Left renal cortex interstitium (tissue), 4 donors: Measurements from ENCODE around the gene NXPH3. TPM values are rescaled to one million over a fixed set of nuclear protein-coding genes. Genes with fewer than 3 reads are reported as not detected.

ENCODE experiments used
- DNase-seq, 4 donors: peaks; one replicate each; pipeline ENCODE4 v3.0.0-alpha.2; 2013; ENCODE audit warnings: low read depth in 4 of 4, low spot score in 2 of 4, missing footprints in 1 of 4
- polyA plus RNA-seq, 4 donors: library from polyadenylated mRNA; unstranded; fragments of 120-200 nt; gene quantifications; one replicate each; pipeline ENCODE4 v1.2.1, GENCODE V29; 2013; ENCODE audit not compliant: insufficient read length in 4 of 4

The NXPH3 gene
- polyA plus RNA-seq, 4 donors: 0.87 to 1.7 (median 1.4) TPM

GRCh38 chr17:49588726-49589576, 13.3 kb downstream of the NXPH3 start:
- no peak for DNase-seq

DNA sequence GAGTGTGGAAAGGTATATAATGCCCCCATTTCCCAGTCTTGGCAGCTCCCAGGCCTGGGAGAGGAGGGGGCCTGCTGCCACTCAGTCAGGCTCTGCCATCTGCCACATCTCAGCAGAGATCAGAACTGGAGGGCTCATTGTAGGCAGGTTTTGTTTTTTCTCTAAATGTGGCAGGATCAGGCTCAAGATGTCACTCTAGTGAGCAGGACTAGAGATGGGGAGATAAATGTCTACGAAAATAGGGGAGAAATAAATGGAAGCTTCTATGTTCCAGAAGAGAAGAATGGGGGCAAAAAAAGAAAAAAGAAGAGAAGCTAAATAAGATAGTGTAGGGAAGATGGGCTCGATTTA, 13.9 kb downstream of the NXPH3 start:
- no peak for DNase-seq

- no peak for DNase-seq
Observed at GRCh38 chr17:49590874-49591273, 15.2 kb downstream of the NXPH3 start.

DNA sequence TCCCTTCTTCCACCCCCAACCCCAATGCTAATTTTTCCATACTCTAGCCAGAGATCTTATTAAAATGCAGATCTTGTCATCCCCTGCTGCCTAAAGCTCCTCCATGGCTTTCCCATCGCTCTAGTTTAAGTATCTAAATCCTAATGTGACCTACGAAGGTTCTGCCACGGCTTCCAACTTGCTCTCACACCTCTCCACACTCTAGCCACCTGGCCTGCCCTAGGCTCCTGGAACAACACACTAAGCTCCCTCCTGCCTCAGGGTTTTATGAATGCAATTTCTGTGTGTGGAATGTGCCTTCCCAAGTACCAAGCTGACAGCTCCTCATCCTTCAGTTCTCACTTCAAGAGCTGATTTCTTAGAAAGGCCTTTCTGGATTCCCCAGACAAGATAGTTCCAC, 16.6 kb downstream of the NXPH3 start:
- no peak for DNase-seq

DNA sequence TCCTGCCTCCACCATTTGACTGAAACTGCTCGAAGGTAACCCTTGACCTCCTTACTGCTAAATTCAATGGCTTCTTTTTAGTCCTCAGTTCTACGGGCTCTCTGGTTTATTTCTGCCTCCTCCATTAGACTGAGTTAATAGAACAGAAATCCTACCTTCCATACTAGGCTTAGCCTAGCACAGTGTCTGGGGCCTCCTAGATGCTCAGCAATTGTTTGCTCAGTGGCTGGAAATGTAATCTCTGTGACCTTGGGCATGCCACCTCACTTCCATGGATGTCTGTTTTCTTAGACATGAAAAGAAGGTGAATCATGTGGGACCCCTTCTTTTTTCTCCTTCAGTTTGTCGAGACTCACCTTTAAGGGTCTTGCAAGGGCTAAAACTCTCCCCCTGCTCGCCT, 19.7 kb downstream of the NXPH3 start:
- no peak for DNase-seq

GRCh38 chr17:49595980-49596379, 20.3 kb downstream of the NXPH3 start:
- no peak for DNase-seq

GRCh38 chr17:49596613-49597244, 21.1 kb downstream of the NXPH3 start:
- DNase-seq: no peak

GRCh38 chr17:49597436-49597835, 21.8 kb downstream of the NXPH3 start:
- DNase-seq: no peak

DNA sequence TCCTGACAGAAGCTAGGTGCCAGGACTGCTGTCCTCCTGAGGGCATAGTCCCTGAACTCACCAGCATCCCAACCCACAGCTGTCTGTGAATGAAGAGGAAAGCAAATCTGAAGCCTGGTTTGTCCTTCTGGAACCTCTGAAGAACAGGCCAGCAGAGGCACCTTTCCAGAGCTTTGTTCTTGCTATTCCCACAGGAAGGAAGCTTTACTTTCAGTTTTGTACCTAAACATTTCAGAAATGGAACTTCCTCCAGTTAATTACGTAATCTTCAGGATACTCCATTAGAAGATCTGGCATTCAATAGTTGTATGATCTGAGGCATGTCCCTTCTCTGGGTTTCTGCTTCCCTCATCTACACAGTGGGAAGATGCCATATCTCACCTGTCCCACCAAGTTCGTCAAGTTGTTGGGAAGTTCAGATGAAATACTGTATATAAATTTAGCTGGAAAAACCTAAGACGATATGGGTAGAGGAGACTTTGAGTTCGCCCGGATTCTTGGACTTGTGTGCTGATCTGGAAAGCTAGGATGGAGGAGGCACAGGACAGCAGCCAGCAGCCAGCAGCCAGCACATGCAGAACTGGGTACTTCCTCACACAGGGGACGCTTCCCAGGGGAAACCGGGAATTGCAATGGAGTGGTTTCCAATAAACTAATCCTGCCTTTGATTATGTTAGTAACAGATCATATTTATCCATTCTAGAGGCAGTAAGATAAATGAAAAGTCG, 22.4 kb downstream of the NXPH3 start:
- DNase-seq: no peak

- DNase-seq: no peak
Observed at GRCh38 chr17:49598918-49599317, 23.2 kb downstream of the NXPH3 start.

GRCh38 chr17:49600949-49601348, 25.3 kb downstream of the NXPH3 start:
- DNase-seq: no peak

DNA sequence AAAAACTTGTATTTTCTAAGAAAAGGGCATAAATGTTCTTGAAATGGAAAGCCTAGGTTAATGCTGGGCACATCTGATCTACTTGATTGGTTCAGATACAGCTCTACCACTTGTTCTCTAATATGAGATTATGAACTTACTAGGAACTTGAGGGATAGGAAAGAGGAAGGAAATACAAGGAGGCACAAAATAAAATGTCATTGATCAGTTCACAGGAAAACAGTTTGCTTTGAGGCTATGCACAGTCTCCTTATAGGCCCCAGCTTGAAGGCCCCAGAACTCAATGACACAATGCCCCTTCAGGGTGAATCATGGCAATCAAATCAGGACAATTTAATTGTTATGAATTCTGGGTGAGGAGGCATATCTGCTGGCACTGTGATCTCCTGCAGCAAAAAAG, 27.1 kb downstream of the NXPH3 start:
- no peak for DNase-seq

GRCh38 chr17:49603238-49603637, 27.6 kb downstream of the NXPH3 start:
- no peak for DNase-seq

- DNase-seq: no peak
Observed at GRCh38 chr17:49603720-49604119, 28.0 kb downstream of the NXPH3 start.

DNA sequence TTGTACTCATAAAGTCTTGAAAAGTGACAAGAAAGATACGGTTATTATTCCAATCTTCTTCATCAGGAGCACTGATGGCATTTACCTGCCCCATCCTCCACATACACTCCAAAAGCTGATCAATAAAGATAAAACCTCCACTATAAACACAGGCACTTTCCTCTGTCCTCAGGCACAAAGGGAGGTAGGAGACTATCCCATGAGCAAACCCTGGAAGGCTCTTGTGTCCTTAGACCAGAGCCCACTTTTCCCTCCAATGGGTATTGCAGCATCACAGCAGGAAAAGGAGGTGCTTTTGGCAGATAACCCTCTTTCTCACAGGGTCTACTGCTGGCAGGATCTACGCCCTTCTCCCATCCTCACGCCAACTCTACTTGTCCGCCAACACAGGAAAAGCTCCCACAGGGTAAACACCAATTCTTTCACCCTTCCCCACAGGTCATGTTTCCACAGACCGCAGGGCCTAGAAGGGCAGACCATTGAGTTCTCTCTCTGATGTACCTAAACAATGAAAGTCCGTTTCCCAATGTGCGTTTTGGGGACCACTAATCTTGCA, 28.7 kb downstream of the NXPH3 start:
- DNase-seq: no peak

DNA sequence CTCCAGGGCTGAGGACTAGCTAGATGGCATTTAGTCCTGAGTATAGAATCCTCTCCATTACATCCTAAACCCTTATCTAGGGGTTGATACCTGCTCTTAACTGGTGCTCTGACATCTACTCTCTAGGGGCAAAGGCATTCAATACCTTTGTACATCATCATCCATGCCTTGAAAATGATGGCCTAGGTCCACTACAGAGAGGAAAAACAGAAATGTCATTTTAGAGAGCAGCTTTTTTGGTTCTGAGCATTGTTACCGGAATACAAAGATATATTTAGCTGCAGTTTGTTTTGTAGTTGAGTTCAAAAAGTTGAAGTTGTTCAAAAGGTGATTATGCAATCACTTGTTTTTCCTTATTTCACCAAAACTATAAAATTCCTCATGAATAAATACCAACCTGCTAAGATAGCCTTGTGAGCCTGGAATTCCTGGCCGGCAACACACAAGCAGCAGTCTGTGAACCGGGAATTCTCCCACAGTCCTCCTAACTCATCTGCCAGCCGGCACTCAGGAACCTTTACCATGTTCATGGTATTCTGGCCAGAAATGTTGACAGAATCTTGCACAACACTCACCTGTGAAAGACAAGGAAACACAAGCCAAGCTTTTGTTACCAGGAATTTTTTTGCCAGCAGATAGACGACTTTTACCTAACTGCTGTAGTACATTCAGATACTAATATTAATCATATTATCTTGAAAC, 35.4 kb downstream of the NXPH3 start:
- no peak for DNase-seq

GRCh38 chr17:49612726-49613125, 37.1 kb downstream of the NXPH3 start:
- no peak for DNase-seq

- DNase-seq: no peak
Observed at GRCh38 chr17:49613182-49613800, 37.6 kb downstream of the NXPH3 start.

DNA sequence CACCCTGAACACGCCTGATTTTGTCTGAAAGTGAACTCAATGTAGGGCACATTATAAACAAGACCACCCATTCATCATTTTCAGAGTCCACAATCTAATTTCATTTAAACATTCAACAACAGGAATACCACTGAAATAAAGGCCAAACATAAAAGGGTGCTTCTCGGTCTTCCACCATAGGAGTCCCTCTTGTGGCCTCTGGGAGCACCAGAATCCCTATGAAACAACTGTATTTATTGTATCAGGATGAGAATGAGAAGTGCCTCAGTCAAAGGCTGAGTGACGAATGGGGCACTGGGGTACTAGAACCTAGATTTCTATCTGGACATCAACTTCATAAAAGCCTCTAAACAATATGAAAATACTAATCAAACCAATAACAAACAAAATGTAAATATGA, 40.4 kb downstream of the NXPH3 start:
- no peak for DNase-seq

DNA sequence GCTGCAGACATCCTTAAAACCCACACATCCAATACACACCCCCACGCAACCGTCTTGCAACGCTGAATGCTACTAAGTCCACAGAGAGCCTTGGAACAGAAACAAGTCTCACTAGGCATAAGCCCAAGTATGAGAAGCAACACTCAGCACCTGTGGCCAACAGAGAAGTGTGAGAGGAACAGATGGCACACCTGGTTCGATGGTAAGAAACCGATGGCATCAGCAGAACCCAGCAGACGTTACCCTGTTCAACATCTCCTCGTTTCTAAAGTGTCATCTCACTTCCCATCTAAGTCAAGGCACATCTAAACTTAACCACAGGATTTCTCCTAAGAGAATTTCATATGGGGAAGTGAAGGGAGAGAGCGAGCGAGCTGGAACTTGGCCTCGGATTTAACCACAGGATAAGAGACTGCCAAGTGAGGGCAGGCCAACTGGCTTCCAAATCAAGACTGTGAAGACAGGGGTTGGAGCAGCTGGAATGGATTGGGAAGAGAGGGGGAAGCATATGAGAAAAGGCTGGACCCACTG, 41.0 kb downstream of the NXPH3 start:
- DNase-seq: no peak
